A673 (cell line): ENCODE measurements around the gene PRDM16. TPM values are rescaled to one million over a fixed set of nuclear protein-coding genes. Genes with fewer than 3 reads are reported as not detected.

ENCODE experiments used
- BruUV-seq: library from RNA; stranded (reverse); fragments of 400-500 nt; replicated peaks from 2 replicates; lab custom pipeline; 2021; lab: Mats Ljungman, UMichigan
- CTCF ChIA-PET: fragments of 300-600 bp; sonication (Branson Sonifier 250); formaldehyde crosslinking; loops from one replicate; lab custom pipeline; 2022; ENCODE audit warnings: antibody characterized with exemption; lab: Charles Lee
- POLR2A ChIA-PET: fragments of 300-600 bp; sonication (Branson Sonifier 250); formaldehyde crosslinking; loops from one replicate; lab custom pipeline; 2022; ENCODE audit warnings: antibody characterized with exemption; ENCODE audit not compliant: low non-redundant PET; lab: Charles Lee
- DNase-seq: peaks from one replicate; pipeline ENCODE4 v3.0.0-alpha.2; 2015; ENCODE audit warnings: low spot score
- H3K27ac ChIP-seq: fragments of 200-600 bp; sonication (generic); 2 replicates; pipeline ENCODE4 v1.5.1; 2016; ENCODE audit warnings: mixed run types, low read depth, mild to moderate bottlenecking, mixed read lengths, antibody characterized with exemption, low read length; ENCODE audit not compliant: poor library complexity, severe bottlenecking
- H3K27me3 ChIP-seq: fragments of 200-600 bp; sonication (generic); replicated peaks from 2 replicates; pipeline ENCODE4 v1.6.1; 2017; ENCODE audit warnings: mixed run types, low read depth, mild to moderate bottlenecking, mixed read lengths, antibody characterized with exemption, low read length; ENCODE audit not compliant: insufficient read depth, poor library complexity
- H3K36me3 ChIP-seq: fragments of 200-600 bp; sonication (generic); 2 replicates; pipeline ENCODE4 v1.6.1; 2016; ENCODE audit warnings: mixed run types, mild to moderate bottlenecking, mixed read lengths, antibody characterized with exemption, low read length; ENCODE audit not compliant: insufficient read depth, poor library complexity, severe bottlenecking
- H3K4me1 ChIP-seq: fragments of 200-600 bp; sonication (generic); 2 replicates; pipeline ENCODE4 v1.6.1; 2017; ENCODE audit warnings: mixed run types, mild to moderate bottlenecking, mixed read lengths, antibody characterized with exemption, low read length; ENCODE audit not compliant: insufficient read depth, poor library complexity, severe bottlenecking
- H3K4me3 ChIP-seq: fragments of 200-600 bp; sonication (generic); 2 replicates; pipeline ENCODE4 v1.5.1; 2016; ENCODE audit warnings: low read depth, mixed run types, mild to moderate bottlenecking, mixed read lengths, low read length; ENCODE audit not compliant: poor library complexity, severe bottlenecking
- H3K9me3 ChIP-seq: fragments of 200-600 bp; sonication (generic); 2 replicates; pipeline ENCODE4 v1.6.1; 2016; ENCODE audit warnings: mixed run types, low read depth, mild to moderate bottlenecking, mixed read lengths, antibody characterized with exemption, low read length; ENCODE audit not compliant: poor library complexity, severe bottlenecking
- CTCF ChIP-seq: fragments of 300-800, 200-600 bp; sonication (generic); conservative IDR thresholded peaks from 2 replicates; pipeline ENCODE4 v1.5.1; 2017; ENCODE audit warnings: low read depth, mild to moderate bottlenecking, antibody characterized with exemption, low read length, moderate library complexity, mixed read lengths
- EZH2 ChIP-seq: fragments of 200-600 bp; sonication (generic); IDR thresholded peaks from 2 replicates; pipeline ENCODE4 v1.6.1; 2017; ENCODE audit warnings: borderline replicate concordance, low read depth, mild to moderate bottlenecking, mixed read lengths, antibody characterized with exemption, low read length; ENCODE audit not compliant: poor library complexity, severe bottlenecking
- intact Hi-C: fragments of 100-400 bp; cut with micrococcal nuclease; formaldehyde crosslinking; loops from one replicate; pipeline ENCODE4 v1.10.0; 2022; ENCODE audit not compliant: unreplicated experiment
- total RNA-seq: library from RNA; stranded (reverse); gene quantifications from 2 replicates; pipeline ENCODE4 v1.2.3, GENCODE V29; 2021

Gene PRDM16
- total RNA-seq, 1 experiment from 2014 or later, result 0.49 TPM

- DNase-seq, result no peak
- BruUV-seq, result no TSS peak
Observed at GRCh38 chr1:3030663-3031381, 38.2 kb upstream of the PRDM16 start.

GRCh38 chr1:3031401-3032221, 37.4 kb upstream of the PRDM16 start:
- Histone ChIP-seq H3K27ac (no peak overlapping the region), H3K9me3 (no peaks in the 10 kb centered on the region), H3K4me3 (no peak overlapping the region), H3K27me3 (peaks cover 69% of the 10 kb centered on the region), H3K4me1 (no peaks in the 10 kb centered on the region), H3K36me3 (no peaks in the 10 kb centered on the region)
- no TSS peak for BruUV-seq
- POLR2A ChIA-PET, result no interaction called here
- DNase-seq, result no peak
- TF ChIP-seq EZH2 (no peak), CTCF (no peak)
- intact Hi-C loops, result no loop called here
- CTCF ChIA-PET, result no interaction called here

More at GRCh38 chr1:3030663-3031381, 38.2 kb upstream of the PRDM16 start:
- ChIA-PET CTCF (no interaction called here), POLR2A (no interaction called here)
- Histone ChIP-seq H3K9me3 (no peaks in the 10 kb centered on the region), H3K27ac (no peak overlapping the region), H3K27me3 (peaks cover 65% of the 10 kb centered on the region), H3K36me3 (no peaks in the 10 kb centered on the region), H3K4me1 (no peaks in the 10 kb centered on the region), H3K4me3 (no peak overlapping the region)
- TF ChIP-seq CTCF (no peak), EZH2 (no peak)
- intact Hi-C loops, result no loop called here

GRCh38 chr1:3032371-3033039, 36.5 kb upstream of the PRDM16 start:
- no peak overlapping the region for H3K4me3 ChIP-seq
- ChIA-PET CTCF (no interaction called here), POLR2A (no interaction called here)
- DNase-seq, result no peak
- no peaks in the 10 kb centered on the region for H3K9me3 ChIP-seq
- TF ChIP-seq CTCF, result no peak
- TF ChIP-seq EZH2, result no peak
- intact Hi-C loops, result no loop called here
- peaks cover 68% of the 10 kb centered on the region for H3K27me3 ChIP-seq
- H3K27ac ChIP-seq, result no peak overlapping the region
- BruUV-seq, result no TSS peak
- no peaks in the 10 kb centered on the region for H3K36me3 ChIP-seq
- no peaks in the 10 kb centered on the region for H3K4me1 ChIP-seq
